Medulla oblongata (tissue), 1 donor: Measurements from ENCODE around the gene FKTN.

Experiments
- DNase-seq: peaks from one replicate; pipeline ENCODE4 v3.0.0-alpha.2; 2015; ENCODE audit errors: extremely low spot score

The FKTN gene

DNA sequence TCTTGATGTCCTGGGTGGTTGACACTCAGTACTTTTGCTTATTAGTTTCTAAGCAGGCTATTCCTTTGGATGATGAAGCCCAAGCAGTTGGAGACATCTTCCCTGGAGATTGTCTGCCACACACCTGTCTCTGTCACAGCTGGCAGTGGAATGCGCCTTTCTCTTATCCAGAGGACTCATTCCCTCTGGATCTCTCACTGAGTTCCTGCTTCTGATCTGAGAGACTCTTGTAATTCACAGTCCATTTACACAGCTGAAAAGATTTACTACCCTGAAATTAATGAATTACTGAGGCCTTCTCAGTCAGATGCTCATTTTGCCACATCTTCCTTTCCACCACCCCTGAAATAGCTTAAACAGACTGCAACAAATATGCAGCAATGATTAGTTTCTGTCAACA, 120.2 kb downstream of the FKTN start:
- no peak for DNase-seq

DNA sequence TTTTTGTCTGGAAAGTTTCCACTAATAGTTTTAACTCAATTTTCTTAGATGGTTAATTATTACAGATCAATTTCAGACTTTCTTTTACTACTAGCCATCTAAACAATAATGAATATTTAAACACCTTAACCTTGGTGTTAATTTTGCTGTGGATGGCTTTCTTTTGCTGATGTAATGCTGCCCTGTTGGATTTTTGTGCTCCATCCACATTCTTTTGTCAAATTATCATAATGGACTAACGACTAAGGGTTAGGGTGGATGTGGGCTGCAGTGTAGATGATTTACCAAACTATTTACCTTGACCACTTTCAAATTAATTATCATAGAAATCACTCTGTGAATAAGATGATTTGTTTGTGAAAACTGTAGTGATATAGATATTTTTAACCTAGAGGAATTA, 120.8 kb downstream of the FKTN start:
- no peak for DNase-seq

DNA sequence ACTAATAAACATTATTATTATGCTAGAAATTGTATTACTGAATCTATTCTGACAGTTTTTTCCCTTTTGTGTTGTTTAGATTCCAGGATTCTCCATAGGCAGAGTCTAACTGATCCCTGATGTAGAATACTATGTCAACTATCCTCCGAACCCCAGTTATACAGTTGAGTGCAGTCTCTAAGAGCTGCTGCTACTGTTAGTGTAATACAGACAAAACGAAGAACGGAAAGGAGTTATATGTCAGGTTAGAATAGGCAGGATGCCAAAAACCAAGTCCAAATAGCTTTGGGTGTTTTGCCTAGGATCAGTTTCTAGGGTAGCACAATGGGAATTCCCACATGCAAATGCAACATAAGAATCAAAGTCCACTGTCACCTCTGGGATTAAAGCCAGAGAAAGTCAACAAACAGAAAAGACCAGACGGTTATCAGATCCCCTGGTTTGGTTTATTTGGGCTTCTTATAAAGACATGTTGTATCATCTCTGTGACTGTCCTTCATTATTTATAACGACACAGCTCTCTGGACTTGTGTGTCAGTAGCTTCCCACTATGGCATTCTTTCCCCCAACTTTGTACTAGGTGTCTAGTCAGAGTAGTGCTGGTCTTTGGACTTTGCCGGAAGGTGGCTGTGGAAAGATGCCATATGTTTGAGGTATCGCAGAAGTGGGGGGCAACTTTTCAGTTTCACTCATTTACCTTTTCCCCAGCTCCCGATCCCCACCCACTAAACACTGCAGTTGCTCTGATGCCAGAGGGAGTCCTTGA, 121.5 kb downstream of the FKTN start:
- no peak for DNase-seq

DNA sequence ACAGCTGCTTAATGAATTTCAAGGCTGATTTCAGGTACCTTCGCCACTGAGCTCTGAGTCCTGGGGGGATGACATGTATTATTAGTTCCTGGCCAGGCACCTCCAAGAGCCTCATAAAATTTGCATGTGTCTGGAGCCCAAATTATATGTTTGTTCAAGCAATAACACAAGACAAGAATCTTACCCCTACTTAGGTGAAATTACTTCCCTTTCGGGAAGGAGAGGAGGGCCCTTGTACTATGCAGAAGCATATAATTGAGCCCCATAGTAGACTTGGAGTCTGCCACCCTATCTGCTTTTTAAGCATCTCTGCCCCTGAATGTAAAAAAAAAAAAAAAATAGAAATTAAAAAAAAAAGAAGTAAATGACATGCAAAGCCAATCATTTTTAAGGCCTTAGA, 123.4 kb downstream of the FKTN start:
- DNase-seq = no peak

DNA sequence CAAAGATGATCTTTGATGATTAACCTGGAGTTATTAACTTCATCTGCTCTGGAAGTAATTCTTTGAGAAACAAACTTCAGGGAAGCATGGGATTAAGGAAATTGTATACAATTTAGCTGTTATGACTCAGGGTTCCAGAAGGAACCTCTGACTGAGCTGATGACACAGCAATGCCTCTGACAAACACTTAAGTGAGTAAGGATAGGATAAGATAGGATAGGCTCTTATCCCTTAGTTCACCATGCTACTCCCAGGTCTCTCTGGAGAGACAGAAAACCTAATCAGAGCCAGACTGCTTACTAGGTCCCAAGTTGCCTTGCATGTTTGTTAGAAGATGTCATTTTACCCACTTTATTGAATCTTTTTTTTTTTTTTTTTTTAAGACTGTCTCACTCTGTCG, 123.8 kb downstream of the FKTN start:
- DNase-seq = no peak

DNA sequence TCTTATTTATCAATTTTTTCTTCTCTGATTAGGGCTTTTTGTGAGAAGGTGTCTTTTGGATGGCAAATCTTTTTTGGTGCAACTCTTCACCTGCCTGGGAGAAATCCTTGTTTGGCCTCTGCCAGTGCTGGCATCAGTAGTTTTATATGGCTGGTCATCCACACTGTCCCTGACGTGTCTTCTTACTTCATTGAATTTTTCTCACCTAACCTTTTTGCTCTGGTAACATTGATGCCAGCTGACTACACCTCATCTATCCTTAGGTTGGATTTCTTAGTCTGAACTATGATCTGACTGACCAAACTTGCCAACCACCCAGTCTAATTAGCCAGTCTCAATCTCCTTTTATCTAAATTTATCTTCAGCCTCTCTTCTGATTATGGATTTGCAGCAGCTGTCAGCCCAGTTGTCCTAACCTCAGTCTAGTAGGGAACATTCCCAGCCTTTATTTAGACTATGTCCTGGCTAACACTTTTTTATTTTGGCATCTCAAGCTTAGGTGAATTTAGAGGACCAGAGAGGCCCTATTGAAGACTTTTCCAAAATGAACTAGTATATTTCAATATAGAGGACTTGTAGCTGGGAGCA, 125.9 kb downstream of the FKTN start:
- DNase-seq = no peak

DNA sequence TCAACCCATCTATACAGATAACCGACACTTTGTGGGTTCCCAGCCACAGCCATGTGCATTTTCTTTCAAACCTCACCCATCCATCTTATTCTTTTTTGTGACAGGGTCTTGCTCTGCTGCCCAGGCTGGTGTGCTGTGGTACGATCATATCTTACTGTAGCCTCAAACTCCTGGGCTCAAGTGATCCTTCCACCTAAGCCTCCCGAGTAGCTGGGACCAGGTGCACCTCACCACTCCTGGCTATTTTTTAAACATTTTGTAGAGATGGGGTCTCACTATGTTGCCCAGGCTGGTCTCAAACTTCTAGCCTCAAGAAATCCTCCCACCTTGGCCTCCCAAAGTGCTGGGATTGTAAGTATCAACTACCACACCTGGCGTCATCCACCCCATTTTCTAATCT, 129.0 kb downstream of the FKTN start:
- DNase-seq = no peak
